SK-N-SH treated with all-trans-retinoic acid at 6 μM for 48 hours (cell line): ENCODE results near the gene AKAP6.

Source experiments
- ZC3H10 ChIP-seq: fragments of 250-450 bp; sonication (Bioruptor Pico); IDR thresholded peaks from 2 replicates; pipeline ENCODE4 v1.5.1; 2021; ENCODE audit warnings: mild to moderate bottlenecking, moderate library complexity
- ZFP3 ChIP-seq: fragments of 250-450 bp; sonication (Bioruptor Pico); IDR thresholded peaks from 2 replicates; pipeline ENCODE4 v1.5.0; 2020; ENCODE audit warnings: mild to moderate bottlenecking, moderate library complexity
- ZFP30 ChIP-seq: fragments of 450-650 bp; formaldehyde crosslinking; IDR thresholded peaks from 2 replicates; pipeline ENCODE4 v1.5.0; 2022; ENCODE audit warnings: mild to moderate bottlenecking, moderate library complexity

DNA sequence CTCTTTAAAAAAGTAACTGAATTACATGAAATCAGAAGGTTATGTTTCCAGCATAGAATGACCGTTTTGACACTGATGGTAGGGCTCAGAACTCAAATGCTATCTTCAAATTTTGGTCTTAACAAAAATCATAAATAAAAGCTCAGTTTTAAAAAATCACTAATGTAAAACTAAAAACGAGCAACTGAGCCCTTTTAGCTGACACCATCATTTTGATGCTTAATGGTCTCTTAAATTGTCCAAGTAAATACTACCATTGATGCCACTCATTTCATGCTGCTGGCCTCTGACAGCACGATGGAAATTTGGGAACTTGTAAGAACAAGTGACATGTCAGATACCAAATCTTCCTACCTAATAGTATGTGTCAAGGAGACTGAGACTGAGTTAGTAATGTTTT is 205.0 kb downstream of the AKAP6 start:
- TF ChIP-seq ZFP30 (CRISPR knock-in tag) (no peak), ZFP3 (CRISPR knock-in tag) (no peak), ZC3H10 (no peak)
